ENCODE data around the gene POLR1H. TPM values are rescaled to one million over a fixed set of nuclear protein-coding genes. Genes with fewer than 3 reads are reported as not detected.
A peak's percentile ranks its signal among the peaks of the same experiment; 100 is the strongest.

The POLR1H gene
- total RNA-seq, 1 donor from 2014 or later: 31.2 TPM

- DNase-seq (ENCODE audit: extremely low spot score in 2 of 2): no peak
- H3K9me3 ChIP-seq: no peaks in the 10 kb centered on the region
- H3K4me3 ChIP-seq: peak overlapping the region; percentile 38 to 41
- H3K27ac ChIP-seq: peak overlapping the region; percentile 44
- intact Hi-C loops (cut with DNase I): no loop called here
- TF ChIP-seq POLR2AphosphoS5 (IDR thresholded peaks at IDR 0.05; ENCODE audit: insufficient read depth in 1 of 2, low read depth in 1 of 2) (peak in 1 of 2 donors; percentile 51), POLR2A (IDR thresholded peaks at IDR 0.05) (no peak)
- no peaks in the 10 kb centered on the region for H3K27me3 ChIP-seq
- peaks cover 27% of the 10 kb centered on the region for H3K4me1 ChIP-seq
- H3K36me3 ChIP-seq: no peaks in the 10 kb centered on the region
Observed at GRCh38 chr6:30100585-30101443, 39.7 kb downstream of the POLR1H start.

DNA sequence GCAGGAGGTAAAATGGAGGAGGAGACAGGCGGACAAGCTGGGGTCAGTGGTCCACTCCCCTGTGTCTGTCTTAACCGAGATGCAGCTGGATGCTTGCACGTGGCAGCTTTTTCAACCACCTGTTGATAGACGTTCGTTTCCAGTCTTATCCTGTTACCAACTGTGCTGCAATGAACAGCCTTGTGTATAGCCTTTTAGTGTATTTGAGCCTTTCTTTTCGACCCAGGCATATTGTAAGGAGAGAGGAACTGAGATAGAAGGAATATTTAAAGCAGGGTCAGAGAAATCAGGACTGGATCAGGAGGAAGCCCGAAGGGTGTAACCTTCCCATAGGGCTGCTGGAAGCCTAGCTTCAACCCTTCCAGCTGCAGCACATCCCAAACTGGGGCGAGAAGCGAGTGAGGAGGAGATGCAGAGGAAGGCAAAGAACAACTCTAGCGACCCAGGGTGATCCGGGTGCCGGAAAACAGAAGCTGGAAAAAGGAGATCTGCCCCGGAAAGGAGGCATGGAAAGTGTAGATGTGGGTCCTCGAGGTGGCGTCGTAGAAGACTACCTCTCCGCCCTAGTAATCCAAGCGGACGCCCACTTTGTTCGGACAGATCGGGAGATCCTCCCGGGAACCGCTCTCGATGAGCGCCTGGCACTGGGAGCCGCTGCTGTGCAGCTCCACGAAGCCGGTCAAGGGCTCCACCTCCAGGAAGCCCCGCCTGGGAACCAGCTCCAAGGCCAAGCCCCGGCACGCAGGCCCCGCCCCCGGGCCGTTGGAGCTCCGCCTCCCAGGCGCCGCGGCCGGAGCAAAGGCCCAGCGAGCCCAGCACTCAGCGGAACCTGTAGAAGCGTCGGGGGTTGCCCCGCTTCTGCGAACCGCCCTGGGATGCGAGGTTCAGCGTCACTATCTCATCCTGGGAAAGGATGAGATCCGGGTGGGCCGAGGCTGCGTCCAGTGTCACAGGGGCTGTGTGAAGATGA, 40.7 kb downstream of the POLR1H start:
- peaks cover 27% of the 10 kb centered on the region for H3K4me1 ChIP-seq
- intact Hi-C loops (cut with DNase I): no loop called here
- H3K27me3 ChIP-seq: no peaks in the 10 kb centered on the region

DNA sequence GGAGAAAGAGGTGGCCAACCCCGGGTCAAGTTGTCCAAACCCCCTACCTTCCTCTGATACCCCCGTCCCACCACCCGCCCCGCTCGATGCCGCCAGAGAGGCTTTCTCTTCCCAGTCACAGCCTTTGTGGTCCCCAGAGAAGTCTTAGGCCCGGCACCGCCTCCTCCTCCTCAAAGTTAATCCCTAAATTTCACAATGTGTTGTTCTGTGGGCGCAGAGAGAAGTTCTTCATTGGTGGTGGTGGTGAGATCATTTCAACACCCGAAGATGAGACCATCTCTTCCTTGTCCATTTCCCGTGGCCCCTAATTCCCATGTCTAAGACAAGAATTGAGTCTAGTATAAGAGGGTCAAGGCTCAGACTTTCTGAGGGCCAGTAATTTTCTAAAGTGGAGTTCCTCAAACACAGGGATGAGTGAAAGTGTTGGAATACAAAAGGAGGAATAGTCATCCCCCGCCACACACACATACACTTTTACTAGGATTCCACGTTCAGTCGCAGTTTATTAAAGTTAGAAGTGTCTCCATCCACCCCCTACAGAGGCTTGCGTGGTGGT, 41.4 kb downstream of the POLR1H start:
- TF ChIP-seq POLR2AphosphoS5 (IDR thresholded peaks at IDR 0.05; ENCODE audit: insufficient read depth in 1 of 2, low read depth in 1 of 2): peak in 1 of 2 donors; percentile 32
- TF ChIP-seq, protein P1, sequence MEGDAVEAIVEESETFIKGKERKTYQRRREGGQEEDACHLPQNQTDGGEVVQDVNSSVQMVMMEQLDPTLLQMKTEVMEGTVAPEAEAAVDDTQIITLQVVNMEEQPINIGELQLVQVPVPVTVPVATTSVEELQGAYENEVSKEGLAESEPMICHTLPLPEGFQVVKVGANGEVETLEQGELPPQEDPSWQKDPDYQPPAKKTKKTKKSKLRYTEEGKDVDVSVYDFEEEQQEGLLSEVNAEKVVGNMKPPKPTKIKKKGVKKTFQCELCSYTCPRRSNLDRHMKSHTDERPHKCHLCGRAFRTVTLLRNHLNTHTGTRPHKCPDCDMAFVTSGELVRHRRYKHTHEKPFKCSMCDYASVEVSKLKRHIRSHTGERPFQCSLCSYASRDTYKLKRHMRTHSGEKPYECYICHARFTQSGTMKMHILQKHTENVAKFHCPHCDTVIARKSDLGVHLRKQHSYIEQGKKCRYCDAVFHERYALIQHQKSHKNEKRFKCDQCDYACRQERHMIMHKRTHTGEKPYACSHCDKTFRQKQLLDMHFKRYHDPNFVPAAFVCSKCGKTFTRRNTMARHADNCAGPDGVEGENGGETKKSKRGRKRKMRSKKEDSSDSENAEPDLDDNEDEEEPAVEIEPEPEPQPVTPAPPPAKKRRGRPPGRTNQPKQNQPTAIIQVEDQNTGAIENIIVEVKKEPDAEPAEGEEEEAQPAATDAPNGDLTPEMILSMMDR (IDR thresholded peaks at IDR 0.05): no peak
- Histone ChIP-seq H3K4me1 (peaks cover 27% of the 10 kb centered on the region), H3K9me3 (no peaks in the 10 kb centered on the region), H3K27me3 (no peaks in the 10 kb centered on the region), H3K4me3 (peak overlapping the region; percentile 38 to 41), H3K36me3 (no peaks in the 10 kb centered on the region), H3K27ac (peak overlapping the region; percentile 90)
- DNase-seq (ENCODE audit: extremely low spot score in 2 of 2): no peak
- intact Hi-C loops (cut with DNase I): no loop called here

More for the DNA sequence above, 40.7 kb downstream of the POLR1H start:
- DNase-seq (ENCODE audit: extremely low spot score in 2 of 2): peak in 1 of 2 donors; percentile 92
- Histone ChIP-seq H3K9me3 (no peaks in the 10 kb centered on the region), H3K4me3 (peak overlapping the region; percentile 38 to 41), H3K27ac (peak overlapping the region; percentile 90), H3K36me3 (no peaks in the 10 kb centered on the region)
- TF ChIP-seq, protein P1 (IDR thresholded peaks at IDR 0.05): no peak
- TF ChIP-seq POLR2A (IDR thresholded peaks at IDR 0.05): peak in 1 of 2 donors; percentile 54
- TF ChIP-seq POLR2AphosphoS5 (IDR thresholded peaks at IDR 0.05; ENCODE audit: insufficient read depth in 1 of 2, low read depth in 1 of 2): peak; percentile 68 to 91

- TF ChIP-seq, protein P1 (IDR thresholded peaks at IDR 0.05): peak; percentile 90 to 93 (median 92)
- TF ChIP-seq POLR2A (IDR thresholded peaks at IDR 0.05) (no peak), POLR2AphosphoS5 (IDR thresholded peaks at IDR 0.05; ENCODE audit: insufficient read depth in 1 of 2, low read depth in 1 of 2) (peak; percentile 26 to 80)
- DNase-seq (ENCODE audit: extremely low spot score in 2 of 2): no peak
- H3K4me3 ChIP-seq: peak overlapping the region; percentile 36 to 44
- peaks cover 27% of the 10 kb centered on the region for H3K4me1 ChIP-seq
- H3K27ac ChIP-seq: peak overlapping the region; percentile 90
- no peaks in the 10 kb centered on the region for H3K36me3 ChIP-seq
- intact Hi-C loops (cut with DNase I): no loop called here
- no peaks in the 10 kb centered on the region for H3K27me3 ChIP-seq
- no peaks in the 10 kb centered on the region for H3K9me3 ChIP-seq
Observed at GRCh38 chr6:30102970-30103871, 42.2 kb downstream of the POLR1H start.

Measured in vagina (tissue), 2 donors.